Measurements from ENCODE around the gene EPO.

DNA sequence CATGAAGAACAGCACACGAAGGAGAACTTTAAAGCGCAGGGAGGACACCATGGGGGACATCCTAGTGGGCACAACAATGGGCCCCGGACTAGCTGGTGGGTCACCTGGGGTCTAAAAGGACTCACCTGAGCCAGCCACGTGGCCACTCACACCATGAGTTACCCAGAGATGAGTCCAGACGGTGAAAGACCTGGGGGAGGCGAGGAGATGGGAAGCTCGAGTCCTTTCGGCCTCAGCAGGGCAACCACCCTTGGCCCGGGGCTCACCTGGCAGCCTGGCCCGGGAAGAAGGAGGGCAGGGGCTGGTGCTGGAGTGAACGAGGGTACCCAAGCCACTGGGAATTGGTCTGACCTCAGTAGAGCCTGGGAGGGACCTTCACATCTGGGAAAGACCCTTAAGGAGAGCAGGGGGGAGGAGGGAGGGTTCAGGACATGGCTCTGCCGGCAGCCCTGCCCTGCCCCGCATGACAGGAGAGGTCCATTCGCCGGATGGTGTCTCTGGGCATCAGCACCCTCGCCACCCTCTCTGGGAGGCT is 31.9 kb upstream of the EPO start:
- TF ChIP-seq GABPA (IDR thresholded peaks at IDR 0.05; ENCODE audit: borderline replicate concordance, insufficient read depth, low read length) (no peak), CEBPB (IDR thresholded peaks at IDR 0.05; ENCODE audit: low read depth, low read length) (no peak), ZNF274 (IDR thresholded peaks at IDR 0.05; ENCODE audit: borderline replicate concordance, extremely low read depth, low read length) (no peak), TAF1 (IDR thresholded peaks at IDR 0.05; ENCODE audit: low read depth, low read length) (no peak), POLR2A (IDR thresholded peaks at IDR 0.05; ENCODE audit: control extremely low read depth in 1 of 2, low read depth in 2 of 2, low read length in 2 of 2) (0 out of 3 replicates have a peak, but pooled peaks of 1 of the 2 experiments have one; percentile 12), JUN (IDR thresholded peaks at IDR 0.05; ENCODE audit: low read depth, low read length) (no peak)
- TF ChIP-seq, protein P1, sequence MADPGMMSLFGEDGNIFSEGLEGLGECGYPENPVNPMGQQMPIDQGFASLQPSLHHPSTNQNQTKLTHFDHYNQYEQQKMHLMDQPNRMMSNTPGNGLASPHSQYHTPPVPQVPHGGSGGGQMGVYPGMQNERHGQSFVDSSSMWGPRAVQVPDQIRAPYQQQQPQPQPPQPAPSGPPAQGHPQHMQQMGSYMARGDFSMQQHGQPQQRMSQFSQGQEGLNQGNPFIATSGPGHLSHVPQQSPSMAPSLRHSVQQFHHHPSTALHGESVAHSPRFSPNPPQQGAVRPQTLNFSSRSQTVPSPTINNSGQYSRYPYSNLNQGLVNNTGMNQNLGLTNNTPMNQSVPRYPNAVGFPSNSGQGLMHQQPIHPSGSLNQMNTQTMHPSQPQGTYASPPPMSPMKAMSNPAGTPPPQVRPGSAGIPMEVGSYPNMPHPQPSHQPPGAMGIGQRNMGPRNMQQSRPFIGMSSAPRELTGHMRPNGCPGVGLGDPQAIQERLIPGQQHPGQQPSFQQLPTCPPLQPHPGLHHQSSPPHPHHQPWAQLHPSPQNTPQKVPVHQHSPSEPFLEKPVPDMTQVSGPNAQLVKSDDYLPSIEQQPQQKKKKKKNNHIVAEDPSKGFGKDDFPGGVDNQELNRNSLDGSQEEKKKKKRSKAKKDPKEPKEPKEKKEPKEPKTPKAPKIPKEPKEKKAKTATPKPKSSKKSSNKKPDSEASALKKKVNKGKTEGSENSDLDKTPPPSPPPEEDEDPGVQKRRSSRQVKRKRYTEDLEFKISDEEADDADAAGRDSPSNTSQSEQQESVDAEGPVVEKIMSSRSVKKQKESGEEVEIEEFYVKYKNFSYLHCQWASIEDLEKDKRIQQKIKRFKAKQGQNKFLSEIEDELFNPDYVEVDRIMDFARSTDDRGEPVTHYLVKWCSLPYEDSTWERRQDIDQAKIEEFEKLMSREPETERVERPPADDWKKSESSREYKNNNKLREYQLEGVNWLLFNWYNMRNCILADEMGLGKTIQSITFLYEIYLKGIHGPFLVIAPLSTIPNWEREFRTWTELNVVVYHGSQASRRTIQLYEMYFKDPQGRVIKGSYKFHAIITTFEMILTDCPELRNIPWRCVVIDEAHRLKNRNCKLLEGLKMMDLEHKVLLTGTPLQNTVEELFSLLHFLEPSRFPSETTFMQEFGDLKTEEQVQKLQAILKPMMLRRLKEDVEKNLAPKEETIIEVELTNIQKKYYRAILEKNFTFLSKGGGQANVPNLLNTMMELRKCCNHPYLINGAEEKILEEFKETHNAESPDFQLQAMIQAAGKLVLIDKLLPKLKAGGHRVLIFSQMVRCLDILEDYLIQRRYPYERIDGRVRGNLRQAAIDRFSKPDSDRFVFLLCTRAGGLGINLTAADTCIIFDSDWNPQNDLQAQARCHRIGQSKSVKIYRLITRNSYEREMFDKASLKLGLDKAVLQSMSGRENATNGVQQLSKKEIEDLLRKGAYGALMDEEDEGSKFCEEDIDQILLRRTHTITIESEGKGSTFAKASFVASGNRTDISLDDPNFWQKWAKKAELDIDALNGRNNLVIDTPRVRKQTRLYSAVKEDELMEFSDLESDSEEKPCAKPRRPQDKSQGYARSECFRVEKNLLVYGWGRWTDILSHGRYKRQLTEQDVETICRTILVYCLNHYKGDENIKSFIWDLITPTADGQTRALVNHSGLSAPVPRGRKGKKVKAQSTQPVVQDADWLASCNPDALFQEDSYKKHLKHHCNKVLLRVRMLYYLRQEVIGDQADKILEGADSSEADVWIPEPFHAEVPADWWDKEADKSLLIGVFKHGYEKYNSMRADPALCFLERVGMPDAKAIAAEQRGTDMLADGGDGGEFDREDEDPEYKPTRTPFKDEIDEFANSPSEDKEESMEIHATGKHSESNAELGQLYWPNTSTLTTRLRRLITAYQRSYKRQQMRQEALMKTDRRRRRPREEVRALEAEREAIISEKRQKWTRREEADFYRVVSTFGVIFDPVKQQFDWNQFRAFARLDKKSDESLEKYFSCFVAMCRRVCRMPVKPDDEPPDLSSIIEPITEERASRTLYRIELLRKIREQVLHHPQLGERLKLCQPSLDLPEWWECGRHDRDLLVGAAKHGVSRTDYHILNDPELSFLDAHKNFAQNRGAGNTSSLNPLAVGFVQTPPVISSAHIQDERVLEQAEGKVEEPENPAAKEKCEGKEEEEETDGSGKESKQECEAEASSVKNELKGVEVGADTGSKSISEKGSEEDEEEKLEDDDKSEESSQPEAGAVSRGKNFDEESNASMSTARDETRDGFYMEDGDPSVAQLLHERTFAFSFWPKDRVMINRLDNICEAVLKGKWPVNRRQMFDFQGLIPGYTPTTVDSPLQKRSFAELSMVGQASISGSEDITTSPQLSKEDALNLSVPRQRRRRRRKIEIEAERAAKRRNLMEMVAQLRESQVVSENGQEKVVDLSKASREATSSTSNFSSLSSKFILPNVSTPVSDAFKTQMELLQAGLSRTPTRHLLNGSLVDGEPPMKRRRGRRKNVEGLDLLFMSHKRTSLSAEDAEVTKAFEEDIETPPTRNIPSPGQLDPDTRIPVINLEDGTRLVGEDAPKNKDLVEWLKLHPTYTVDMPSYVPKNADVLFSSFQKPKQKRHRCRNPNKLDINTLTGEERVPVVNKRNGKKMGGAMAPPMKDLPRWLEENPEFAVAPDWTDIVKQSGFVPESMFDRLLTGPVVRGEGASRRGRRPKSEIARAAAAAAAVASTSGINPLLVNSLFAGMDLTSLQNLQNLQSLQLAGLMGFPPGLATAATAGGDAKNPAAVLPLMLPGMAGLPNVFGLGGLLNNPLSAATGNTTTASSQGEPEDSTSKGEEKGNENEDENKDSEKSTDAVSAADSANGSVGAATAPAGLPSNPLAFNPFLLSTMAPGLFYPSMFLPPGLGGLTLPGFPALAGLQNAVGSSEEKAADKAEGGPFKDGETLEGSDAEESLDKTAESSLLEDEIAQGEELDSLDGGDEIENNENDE (IDR thresholded peaks at IDR 0.05; ENCODE audit: insufficient replicate concordance, low read length): no peak
- TF ChIP-seq, protein P2, sequence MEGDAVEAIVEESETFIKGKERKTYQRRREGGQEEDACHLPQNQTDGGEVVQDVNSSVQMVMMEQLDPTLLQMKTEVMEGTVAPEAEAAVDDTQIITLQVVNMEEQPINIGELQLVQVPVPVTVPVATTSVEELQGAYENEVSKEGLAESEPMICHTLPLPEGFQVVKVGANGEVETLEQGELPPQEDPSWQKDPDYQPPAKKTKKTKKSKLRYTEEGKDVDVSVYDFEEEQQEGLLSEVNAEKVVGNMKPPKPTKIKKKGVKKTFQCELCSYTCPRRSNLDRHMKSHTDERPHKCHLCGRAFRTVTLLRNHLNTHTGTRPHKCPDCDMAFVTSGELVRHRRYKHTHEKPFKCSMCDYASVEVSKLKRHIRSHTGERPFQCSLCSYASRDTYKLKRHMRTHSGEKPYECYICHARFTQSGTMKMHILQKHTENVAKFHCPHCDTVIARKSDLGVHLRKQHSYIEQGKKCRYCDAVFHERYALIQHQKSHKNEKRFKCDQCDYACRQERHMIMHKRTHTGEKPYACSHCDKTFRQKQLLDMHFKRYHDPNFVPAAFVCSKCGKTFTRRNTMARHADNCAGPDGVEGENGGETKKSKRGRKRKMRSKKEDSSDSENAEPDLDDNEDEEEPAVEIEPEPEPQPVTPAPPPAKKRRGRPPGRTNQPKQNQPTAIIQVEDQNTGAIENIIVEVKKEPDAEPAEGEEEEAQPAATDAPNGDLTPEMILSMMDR (IDR thresholded peaks at IDR 0.05; ENCODE audit: control extremely low read depth in 1 of 3, insufficient read depth in 1 of 3, low read depth in 1 of 3, low read length in 3 of 3): no peak
- TF ChIP-seq, protein P3, sequence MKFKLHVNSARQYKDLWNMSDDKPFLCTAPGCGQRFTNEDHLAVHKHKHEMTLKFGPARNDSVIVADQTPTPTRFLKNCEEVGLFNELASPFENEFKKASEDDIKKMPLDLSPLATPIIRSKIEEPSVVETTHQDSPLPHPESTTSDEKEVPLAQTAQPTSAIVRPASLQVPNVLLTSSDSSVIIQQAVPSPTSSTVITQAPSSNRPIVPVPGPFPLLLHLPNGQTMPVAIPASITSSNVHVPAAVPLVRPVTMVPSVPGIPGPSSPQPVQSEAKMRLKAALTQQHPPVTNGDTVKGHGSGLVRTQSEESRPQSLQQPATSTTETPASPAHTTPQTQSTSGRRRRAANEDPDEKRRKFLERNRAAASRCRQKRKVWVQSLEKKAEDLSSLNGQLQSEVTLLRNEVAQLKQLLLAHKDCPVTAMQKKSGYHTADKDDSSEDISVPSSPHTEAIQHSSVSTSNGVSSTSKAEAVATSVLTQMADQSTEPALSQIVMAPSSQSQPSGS (IDR thresholded peaks at IDR 0.05; ENCODE audit: low read length): no peak

Measured in H1 (cell line).